ENCODE results near the gene REC8. TPM values are rescaled to one million over a fixed set of nuclear protein-coding genes. Genes with fewer than 3 reads are reported as not detected.
A peak's percentile ranks its signal among the peaks of the same experiment; 100 is the strongest.

The REC8 gene
- total and polyA plus RNA-seq, 2 of the 13 experiments (the other 11 are each of a cell fraction or from before 2014, with no cell fraction given) = 3.4 to 14.7 TPM

DNA sequence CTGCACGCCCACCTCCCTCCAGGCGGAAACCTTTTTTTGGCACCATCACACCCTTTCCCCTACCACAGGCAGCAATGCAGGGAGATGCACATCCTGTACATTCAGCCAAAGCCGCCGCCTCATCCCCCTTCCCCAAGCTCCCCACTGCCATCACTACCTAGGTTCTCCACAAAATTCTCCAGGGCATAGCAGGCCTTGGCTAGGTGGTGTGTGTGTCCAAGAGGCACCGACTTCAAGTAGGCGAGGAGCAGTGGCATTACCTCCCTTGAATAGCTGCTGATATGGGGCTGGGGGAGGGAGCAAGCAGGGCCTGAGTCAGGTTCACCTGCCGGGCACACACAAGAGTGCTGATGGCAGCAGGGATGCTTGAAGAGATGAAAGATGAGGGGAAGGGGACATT, 13.1 kb downstream of the REC8 start (continued):
- 0 out of 2 replicates have a peak, but pooled peaks have one; percentile 38 for TF ChIP-seq ZNF280B (CRISPR knock-in tag; IDR thresholded peaks at IDR 0.05; ENCODE audit: borderline replicate concordance)
- no peak for TF ChIP-seq ZNF3 (CRISPR knock-in tag; IDR thresholded peaks at IDR 0.05)
- TF ChIP-seq ZNF652 (CRISPR knock-in tag; IDR thresholded peaks at IDR 0.05; ENCODE audit: borderline replicate concordance, low read depth) = no peak
- TF ChIP-seq, protein P1, sequence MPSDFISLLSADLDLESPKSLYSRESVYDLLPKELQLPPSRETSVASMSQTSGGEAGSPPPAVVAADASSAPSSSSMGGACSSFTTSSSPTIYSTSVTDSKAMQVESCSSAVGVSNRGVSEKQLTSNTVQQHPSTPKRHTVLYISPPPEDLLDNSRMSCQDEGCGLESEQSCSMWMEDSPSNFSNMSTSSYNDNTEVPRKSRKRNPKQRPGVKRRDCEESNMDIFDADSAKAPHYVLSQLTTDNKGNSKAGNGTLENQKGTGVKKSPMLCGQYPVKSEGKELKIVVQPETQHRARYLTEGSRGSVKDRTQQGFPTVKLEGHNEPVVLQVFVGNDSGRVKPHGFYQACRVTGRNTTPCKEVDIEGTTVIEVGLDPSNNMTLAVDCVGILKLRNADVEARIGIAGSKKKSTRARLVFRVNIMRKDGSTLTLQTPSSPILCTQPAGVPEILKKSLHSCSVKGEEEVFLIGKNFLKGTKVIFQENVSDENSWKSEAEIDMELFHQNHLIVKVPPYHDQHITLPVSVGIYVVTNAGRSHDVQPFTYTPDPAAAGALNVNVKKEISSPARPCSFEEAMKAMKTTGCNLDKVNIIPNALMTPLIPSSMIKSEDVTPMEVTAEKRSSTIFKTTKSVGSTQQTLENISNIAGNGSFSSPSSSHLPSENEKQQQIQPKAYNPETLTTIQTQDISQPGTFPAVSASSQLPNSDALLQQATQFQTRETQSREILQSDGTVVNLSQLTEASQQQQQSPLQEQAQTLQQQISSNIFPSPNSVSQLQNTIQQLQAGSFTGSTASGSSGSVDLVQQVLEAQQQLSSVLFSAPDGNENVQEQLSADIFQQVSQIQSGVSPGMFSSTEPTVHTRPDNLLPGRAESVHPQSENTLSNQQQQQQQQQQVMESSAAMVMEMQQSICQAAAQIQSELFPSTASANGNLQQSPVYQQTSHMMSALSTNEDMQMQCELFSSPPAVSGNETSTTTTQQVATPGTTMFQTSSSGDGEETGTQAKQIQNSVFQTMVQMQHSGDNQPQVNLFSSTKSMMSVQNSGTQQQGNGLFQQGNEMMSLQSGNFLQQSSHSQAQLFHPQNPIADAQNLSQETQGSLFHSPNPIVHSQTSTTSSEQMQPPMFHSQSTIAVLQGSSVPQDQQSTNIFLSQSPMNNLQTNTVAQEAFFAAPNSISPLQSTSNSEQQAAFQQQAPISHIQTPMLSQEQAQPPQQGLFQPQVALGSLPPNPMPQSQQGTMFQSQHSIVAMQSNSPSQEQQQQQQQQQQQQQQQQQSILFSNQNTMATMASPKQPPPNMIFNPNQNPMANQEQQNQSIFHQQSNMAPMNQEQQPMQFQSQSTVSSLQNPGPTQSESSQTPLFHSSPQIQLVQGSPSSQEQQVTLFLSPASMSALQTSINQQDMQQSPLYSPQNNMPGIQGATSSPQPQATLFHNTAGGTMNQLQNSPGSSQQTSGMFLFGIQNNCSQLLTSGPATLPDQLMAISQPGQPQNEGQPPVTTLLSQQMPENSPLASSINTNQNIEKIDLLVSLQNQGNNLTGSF (CRISPR knock-in tag; IDR thresholded peaks at IDR 0.05) = no peak
- TF ChIP-seq NR2C2 (CRISPR knock-in tag; IDR thresholded peaks at IDR 0.05; ENCODE audit: borderline replicate concordance) = no peak
- no peak for TF ChIP-seq DNMT1 (CRISPR knock-in tag; IDR thresholded peaks at IDR 0.05)
- TF ChIP-seq SRSF1 (optimal IDR thresholded peaks at IDR 0.05; ENCODE audit: low read depth, low read length) = no peak
- no peak for TF ChIP-seq KLF12 (CRISPR knock-in tag; IDR thresholded peaks at IDR 0.05; ENCODE audit: borderline replicate concordance)
- TF ChIP-seq, protein P2, sequence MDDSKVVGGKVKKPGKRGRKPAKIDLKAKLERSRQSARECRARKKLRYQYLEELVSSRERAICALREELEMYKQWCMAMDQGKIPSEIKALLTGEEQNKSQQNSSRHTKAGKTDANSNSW (CRISPR knock-in tag; IDR thresholded peaks at IDR 0.05; ENCODE audit: borderline replicate concordance) = peak; percentile 49; the same call in 1 of the 2 replicates
- TF ChIP-seq SRSF4 (IDR thresholded peaks at IDR 0.05; ENCODE audit: low read depth, low read length, poor library complexity, severe bottlenecking) = no peak
- no peak for TF ChIP-seq ZNF17 (CRISPR knock-in tag; IDR thresholded peaks at IDR 0.05)
- TF ChIP-seq ZEB1 (IDR thresholded peaks at IDR 0.05; ENCODE audit: insufficient replicate concordance, low read depth) = no peak
- no peak for TF ChIP-seq RORA (CRISPR knock-in tag; IDR thresholded peaks at IDR 0.05)
- TF ChIP-seq ZNF761 (CRISPR knock-in tag; conservative IDR thresholded peaks at IDR 0.05) = no peak
- TF ChIP-seq, protein P3, sequence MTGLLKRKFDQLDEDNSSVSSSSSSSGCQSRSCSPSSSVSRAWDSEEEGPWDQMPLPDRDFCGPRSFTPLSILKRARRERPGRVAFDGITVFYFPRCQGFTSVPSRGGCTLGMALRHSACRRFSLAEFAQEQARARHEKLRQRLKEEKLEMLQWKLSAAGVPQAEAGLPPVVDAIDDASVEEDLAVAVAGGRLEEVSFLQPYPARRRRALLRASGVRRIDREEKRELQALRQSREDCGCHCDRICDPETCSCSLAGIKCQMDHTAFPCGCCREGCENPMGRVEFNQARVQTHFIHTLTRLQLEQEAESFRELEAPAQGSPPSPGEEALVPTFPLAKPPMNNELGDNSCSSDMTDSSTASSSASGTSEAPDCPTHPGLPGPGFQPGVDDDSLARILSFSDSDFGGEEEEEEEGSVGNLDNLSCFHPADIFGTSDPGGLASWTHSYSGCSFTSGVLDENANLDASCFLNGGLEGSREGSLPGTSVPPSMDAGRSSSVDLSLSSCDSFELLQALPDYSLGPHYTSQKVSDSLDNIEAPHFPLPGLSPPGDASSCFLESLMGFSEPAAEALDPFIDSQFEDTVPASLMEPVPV (CRISPR knock-in tag; IDR thresholded peaks at IDR 0.05) = no peak
- TF ChIP-seq ZNF883 (CRISPR knock-in tag; IDR thresholded peaks at IDR 0.05; ENCODE audit: not compliant biosample characterization) = peak; percentile 60
- no peak for TF ChIP-seq ZNF780A (CRISPR knock-in tag; IDR thresholded peaks at IDR 0.05)
- peak; percentile 49 for TF ChIP-seq RBM22 (optimal IDR thresholded peaks at IDR 0.05; ENCODE audit: low read length)
- TF ChIP-seq, protein P4, sequence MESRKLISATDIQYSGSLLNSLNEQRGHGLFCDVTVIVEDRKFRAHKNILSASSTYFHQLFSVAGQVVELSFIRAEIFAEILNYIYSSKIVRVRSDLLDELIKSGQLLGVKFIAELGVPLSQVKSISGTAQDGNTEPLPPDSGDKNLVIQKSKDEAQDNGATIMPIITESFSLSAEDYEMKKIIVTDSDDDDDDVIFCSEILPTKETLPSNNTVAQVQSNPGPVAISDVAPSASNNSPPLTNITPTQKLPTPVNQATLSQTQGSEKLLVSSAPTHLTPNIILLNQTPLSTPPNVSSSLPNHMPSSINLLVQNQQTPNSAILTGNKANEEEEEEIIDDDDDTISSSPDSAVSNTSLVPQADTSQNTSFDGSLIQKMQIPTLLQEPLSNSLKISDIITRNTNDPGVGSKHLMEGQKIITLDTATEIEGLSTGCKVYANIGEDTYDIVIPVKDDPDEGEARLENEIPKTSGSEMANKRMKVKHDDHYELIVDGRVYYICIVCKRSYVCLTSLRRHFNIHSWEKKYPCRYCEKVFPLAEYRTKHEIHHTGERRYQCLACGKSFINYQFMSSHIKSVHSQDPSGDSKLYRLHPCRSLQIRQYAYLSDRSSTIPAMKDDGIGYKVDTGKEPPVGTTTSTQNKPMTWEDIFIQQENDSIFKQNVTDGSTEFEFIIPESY (CRISPR knock-in tag; IDR thresholded peaks at IDR 0.05) = no peak
- no peak for TF ChIP-seq MED8 (CRISPR knock-in tag; IDR thresholded peaks at IDR 0.05; ENCODE audit: insufficient replicate concordance)

Data from HepG2 (cell line).